ENCODE results near the gene GRIK3.
A peak's percentile ranks its signal among the peaks of the same experiment; 100 is the strongest.
"Not testable (repeated sequence)": the region's sequence is repeated elsewhere in the genome, so short reads cannot be mapped to it uniquely, and the experiment has no call there.

GRIK3 gene

GRCh38 chr1:36913016-36913415, 121.3 kb downstream of the GRIK3 start:
- Histone ChIP-seq H3K9me3 (no peaks in the 10 kb centered on the region), H3K4me1 (no peaks in the 10 kb centered on the region), H3K4me3 (ENCODE audit: low read depth, low read length) (no peak overlapping the region), H3K27me3 (no peaks in the 10 kb centered on the region), H3K36me3 (no peaks in the 10 kb centered on the region)
- TF ChIP-seq CTCF (IDR thresholded peaks at IDR 0.05; ENCODE audit: low read depth, low read length) = no peak
- DNase-seq = no peak

GRCh38 chr1:36912365-36912865, 121.9 kb downstream of the GRIK3 start:
- Histone ChIP-seq H3K36me3 (no peaks in the 10 kb centered on the region), H3K4me3 (ENCODE audit: low read depth, low read length) (no peak overlapping the region), H3K9me3 (no peaks in the 10 kb centered on the region), H3K4me1 (no peaks in the 10 kb centered on the region), H3K27me3 (no peaks in the 10 kb centered on the region)
- no peak for DNase-seq
- no peak for TF ChIP-seq CTCF (IDR thresholded peaks at IDR 0.05; ENCODE audit: low read depth, low read length)

- H3K4me3 ChIP-seq (ENCODE audit: low read depth, low read length) = no peak overlapping the region
- no peaks in the 10 kb centered on the region for H3K36me3 ChIP-seq
- no peaks in the 10 kb centered on the region for H3K4me1 ChIP-seq
- H3K9me3 ChIP-seq = no peaks in the 10 kb centered on the region
- no peaks in the 10 kb centered on the region for H3K27me3 ChIP-seq
- no peak for DNase-seq
- no peak for TF ChIP-seq CTCF (IDR thresholded peaks at IDR 0.05; ENCODE audit: low read depth, low read length)
These were observed 122.6 kb downstream of the GRIK3 start for GRCh38 chr1:36911561-36912364.

GRCh38 chr1:36910886-36911540, 123.3 kb downstream of the GRIK3 start:
- no peaks in the 10 kb centered on the region for H3K4me1 ChIP-seq
- DNase-seq = no peak
- no peaks in the 10 kb centered on the region for H3K27me3 ChIP-seq
- no peaks in the 10 kb centered on the region for H3K36me3 ChIP-seq
- H3K4me3 ChIP-seq (ENCODE audit: low read depth, low read length) = no peak overlapping the region
- TF ChIP-seq CTCF (IDR thresholded peaks at IDR 0.05; ENCODE audit: low read depth, low read length) = no peak
- H3K9me3 ChIP-seq = no peaks in the 10 kb centered on the region

- DNase-seq = peak; percentile 25
- TF ChIP-seq CTCF (IDR thresholded peaks at IDR 0.05; ENCODE audit: low read depth, low read length) = no peak
- no peak overlapping the region for H3K4me3 ChIP-seq (ENCODE audit: low read depth, low read length)
- H3K4me1 ChIP-seq = no peaks in the 10 kb centered on the region
- H3K27me3 ChIP-seq = no peaks in the 10 kb centered on the region
- H3K36me3 ChIP-seq = no peaks in the 10 kb centered on the region
- H3K9me3 ChIP-seq = no peaks in the 10 kb centered on the region
These were observed 124.2 kb downstream of the GRIK3 start for GRCh38 chr1:36909946-36910725.

GRCh38 chr1:36909359-36909758, 125.0 kb downstream of the GRIK3 start:
- H3K36me3 ChIP-seq; DNase-seq; H3K4me3 ChIP-seq (ENCODE audit: low read depth, low read length); H3K27me3 ChIP-seq; H3K4me1 ChIP-seq; H3K9me3 ChIP-seq: not testable (repeated sequence)
